ENCODE data around the gene FYN.

- no peak for TF ChIP-seq CTCF (IDR thresholded peaks at IDR 0.05)
- no peak for TF ChIP-seq POLR2A (IDR thresholded peaks at IDR 0.05; ENCODE audit: low read depth)
- TF ChIP-seq EP300 (IDR thresholded peaks at IDR 0.05) = no peak
These were observed 257.2 kb downstream of the FYN start for GRCh38 chr6:111615916-111616612.

Data from esophagus muscularis mucosa (tissue), 4 donors.